ENCODE data around the gene SAMD4B. TPM values are rescaled to one million over a fixed set of nuclear protein-coding genes. Genes with fewer than 3 reads are reported as not detected.

Gene SAMD4B
- total and polyA plus RNA-seq, 9 of the 15 experiments (the other 6 are each of a cell fraction or from before 2014, with no cell fraction given), result 3.4 to 90.5 (median 38.0) TPM

GRCh38 chr19:39310558-39311311 lies 31.5 kb upstream of the SAMD4B start (continued):
- TF ChIP-seq ZNF280B (CRISPR knock-in tag; IDR thresholded peaks at IDR 0.05) (no peak), ZFX (CRISPR knock-in tag; IDR thresholded peaks at IDR 0.05) (peak; percentile 60), CSDE1 (IDR thresholded peaks at IDR 0.05) (no peak), ZBTB2 (IDR thresholded peaks at IDR 0.05) (peak; percentile 31; the same call in 1 of the 2 replicates), ZNF431 (CRISPR knock-in tag; IDR thresholded peaks at IDR 0.05) (no peak), XRCC4 (IDR thresholded peaks at IDR 0.05; ENCODE audit: extremely low read depth, insufficient read depth, insufficient read length) (no peak), ZBED1 (IDR thresholded peaks at IDR 0.05) (no peak), RBM39 (optimal IDR thresholded peaks at IDR 0.05; ENCODE audit: low read depth, low read length) (no peak), ARID3B (CRISPR knock-in tag; IDR thresholded peaks at IDR 0.05; ENCODE audit: borderline replicate concordance) (no peak), NCOA1 (IDR thresholded peaks at IDR 0.05; ENCODE audit: low read depth) (peak; percentile 41; the same call in 1 of the 2 replicates), THRA (IDR thresholded peaks at IDR 0.05) (no peak), HMBOX1 (IDR thresholded peaks at IDR 0.05) (no peak), SIN3A (IDR thresholded peaks at IDR 0.05; ENCODE audit: borderline replicate concordance in 2 of 2, control insufficient read depth in 1 of 2, low read depth in 2 of 2, low read length in 2 of 2) (no peak), ETV5 (CRISPR knock-in tag; IDR thresholded peaks at IDR 0.05; ENCODE audit: low read depth) (peak; percentile 87), NFYB (IDR thresholded peaks at IDR 0.05; ENCODE audit: extremely low read depth, insufficient read length) (peak; percentile 97), ZNF263 (CRISPR knock-in tag; IDR thresholded peaks at IDR 0.05; ENCODE audit: borderline replicate concordance) (no peak), TAL1 (IDR thresholded peaks at IDR 0.05) (no peak), GTF2A2 (tag; IDR thresholded peaks at IDR 0.05) (no peak)

All from K562 (cell line).